Body of pancreas (tissue), 4 donors: ENCODE data around the gene JADE3.

ENCODE experiments used
- CTCF ChIP-seq, 7 experiments: fragments of 450-650 bp in 4 of 7; fragments of 200-600 bp in 3 of 7; sonication (generic) in 3 of 7; IDR thresholded peaks; one replicate each; pipeline ENCODE4 v1.5.1; 2016 to 2019; ENCODE audit warnings: antibody characterized with exemption in 7 of 7
- POLR2A ChIP-seq, 3 donors: fragments of 450-650 bp; IDR thresholded peaks; one replicate each; pipeline ENCODE4 v1.6.1; 2016; ENCODE audit warnings: antibody characterized with exemption in 3 of 3, mild to moderate bottlenecking in 2 of 3

- TF ChIP-seq CTCF (IDR thresholded peaks at IDR 0.05) = no peak
- no peak for TF ChIP-seq POLR2A (IDR thresholded peaks at IDR 0.05)
These were observed 168.1 kb downstream of the JADE3 start for GRCh38 chrX:47080215-47080914.
